Measurements from ENCODE around the gene ELFN1.

The ELFN1 gene

GRCh38 chr7:1678081-1678543, 8.0 kb downstream of the ELFN1 start:
- no peak overlapping the region for H3K4me3 ChIP-seq (ENCODE audit: extremely low read depth, insufficient read depth, low read length, poor library complexity, severe bottlenecking)
- peaks cover 3% of the 10 kb centered on the region for H3K4me1 ChIP-seq (ENCODE audit: control insufficient read depth, insufficient read depth, low read length, poor library complexity, severe bottlenecking)
- WGBS, 2 experiments (ENCODE audit: insufficient coverage in 2 of 2), result 84 to 95% methylated on average over 11 to 13 of the region's 13 CpGs
- H3K36me3 ChIP-seq (ENCODE audit: control insufficient read depth, insufficient read depth, low read length), result peaks cover 15% of the 10 kb centered on the region
- no peak overlapping the region for H3K27ac ChIP-seq (ENCODE audit: low read depth, low read length, severe bottlenecking)
- H3K9me3 ChIP-seq (ENCODE audit: control insufficient read depth, low read length), result no peaks in the 10 kb centered on the region

- Histone ChIP-seq H3K36me3 (ENCODE audit: control insufficient read depth, insufficient read depth, low read length) (peaks cover 15% of the 10 kb centered on the region), H3K4me1 (ENCODE audit: control insufficient read depth, insufficient read depth, low read length, poor library complexity, severe bottlenecking) (peaks cover 3% of the 10 kb centered on the region), H3K9me3 (ENCODE audit: control insufficient read depth, low read length) (peaks cover 2% of the 10 kb centered on the region), H3K27ac (ENCODE audit: low read depth, low read length, severe bottlenecking) (no peak overlapping the region), H3K4me3 (ENCODE audit: extremely low read depth, insufficient read depth, low read length, poor library complexity, severe bottlenecking) (no peak overlapping the region)
- 94 to 95% methylated on average over 28 to 30 of the region's 30 CpGs for WGBS, 2 experiments (ENCODE audit: insufficient coverage in 2 of 2)
These were observed 8.7 kb downstream of the ELFN1 start for GRCh38 chr7:1678571-1679325.

- WGBS, 2 experiments (ENCODE audit: insufficient coverage in 2 of 2), result 91 to 95% methylated on average over 10 to 15 of the region's 15 CpGs
- Histone ChIP-seq H3K4me3 (ENCODE audit: extremely low read depth, insufficient read depth, low read length, poor library complexity, severe bottlenecking) (no peak overlapping the region), H3K27ac (ENCODE audit: low read depth, low read length, severe bottlenecking) (no peak overlapping the region), H3K9me3 (ENCODE audit: control insufficient read depth, low read length) (peaks cover 6% of the 10 kb centered on the region), H3K36me3 (ENCODE audit: control insufficient read depth, insufficient read depth, low read length) (peaks cover 15% of the 10 kb centered on the region), H3K4me1 (ENCODE audit: control insufficient read depth, insufficient read depth, low read length, poor library complexity, severe bottlenecking) (peaks cover under 1% of the 10 kb centered on the region)
These were observed 9.4 kb downstream of the ELFN1 start for GRCh38 chr7:1679326-1679965.

- H3K36me3 ChIP-seq (ENCODE audit: control insufficient read depth, insufficient read depth, low read length), result peaks cover 15% of the 10 kb centered on the region
- 95% methylated on average over 22 of the region's 22 CpGs for WGBS, 2 experiments (ENCODE audit: insufficient coverage in 2 of 2)
These were observed 10.1 kb downstream of the ELFN1 start for GRCh38 chr7:1679966-1680730.

GRCh38 chr7:1681581-1681980, 11.5 kb downstream of the ELFN1 start:
- 93 to 100% methylated on average over 6 to 8 of the region's 9 CpGs for WGBS, 2 experiments (ENCODE audit: insufficient coverage in 2 of 2)
- H3K4me3 ChIP-seq (ENCODE audit: extremely low read depth, insufficient read depth, low read length, poor library complexity, severe bottlenecking), result no peak overlapping the region
- H3K9me3 ChIP-seq (ENCODE audit: control insufficient read depth, low read length), result peaks cover 12% of the 10 kb centered on the region

More at GRCh38 chr7:1679966-1680730, 10.1 kb downstream of the ELFN1 start:
- H3K9me3 ChIP-seq (ENCODE audit: control insufficient read depth, low read length), result peaks cover 10% of the 10 kb centered on the region
- no peak overlapping the region for H3K27ac ChIP-seq (ENCODE audit: low read depth, low read length, severe bottlenecking)
- no peak overlapping the region for H3K4me3 ChIP-seq (ENCODE audit: extremely low read depth, insufficient read depth, low read length, poor library complexity, severe bottlenecking)
- no peaks in the 10 kb centered on the region for H3K4me1 ChIP-seq (ENCODE audit: control insufficient read depth, insufficient read depth, low read length, poor library complexity, severe bottlenecking)

GRCh38 chr7:1685000-1685624, 15.0 kb downstream of the ELFN1 start:
- no peak overlapping the region for H3K4me3 ChIP-seq (ENCODE audit: extremely low read depth, insufficient read depth, low read length, poor library complexity, severe bottlenecking)
- no peaks in the 10 kb centered on the region for H3K4me1 ChIP-seq (ENCODE audit: control insufficient read depth, insufficient read depth, low read length, poor library complexity, severe bottlenecking)
- peaks cover 19% of the 10 kb centered on the region for H3K36me3 ChIP-seq (ENCODE audit: control insufficient read depth, insufficient read depth, low read length)
- no peak overlapping the region for H3K27ac ChIP-seq (ENCODE audit: low read depth, low read length, severe bottlenecking)
- H3K9me3 ChIP-seq (ENCODE audit: control insufficient read depth, low read length), result peaks cover 19% of the 10 kb centered on the region
- WGBS, 2 experiments (ENCODE audit: insufficient coverage in 2 of 2), result no CpG with 5 or more reads among the region's 1 CpG

More at GRCh38 chr7:1681581-1681980, 11.5 kb downstream of the ELFN1 start:
- H3K4me1 ChIP-seq (ENCODE audit: control insufficient read depth, insufficient read depth, low read length, poor library complexity, severe bottlenecking), result no peaks in the 10 kb centered on the region
- no peak overlapping the region for H3K27ac ChIP-seq (ENCODE audit: low read depth, low read length, severe bottlenecking)
- peaks cover 15% of the 10 kb centered on the region for H3K36me3 ChIP-seq (ENCODE audit: control insufficient read depth, insufficient read depth, low read length)

- Histone ChIP-seq H3K36me3 (ENCODE audit: control insufficient read depth, insufficient read depth, low read length) (peaks cover 16% of the 10 kb centered on the region), H3K27ac (ENCODE audit: low read depth, low read length, severe bottlenecking) (no peak overlapping the region), H3K4me1 (ENCODE audit: control insufficient read depth, insufficient read depth, low read length, poor library complexity, severe bottlenecking) (no peaks in the 10 kb centered on the region), H3K4me3 (ENCODE audit: extremely low read depth, insufficient read depth, low read length, poor library complexity, severe bottlenecking) (no peak overlapping the region), H3K9me3 (ENCODE audit: control insufficient read depth, low read length) (peaks cover 19% of the 10 kb centered on the region)
These were observed 18.5 kb downstream of the ELFN1 start for GRCh38 chr7:1688542-1688941.

GRCh38 chr7:1689311-1689710, 19.2 kb downstream of the ELFN1 start:
- no peak overlapping the region for H3K4me3 ChIP-seq (ENCODE audit: extremely low read depth, insufficient read depth, low read length, poor library complexity, severe bottlenecking)
- H3K27ac ChIP-seq (ENCODE audit: low read depth, low read length, severe bottlenecking), result no peak overlapping the region
- 89 to 96% methylated on average over 3 of the region's 3 CpGs for WGBS, 2 experiments (ENCODE audit: insufficient coverage in 2 of 2)
- peaks cover 16% of the 10 kb centered on the region for H3K36me3 ChIP-seq (ENCODE audit: control insufficient read depth, insufficient read depth, low read length)
- peaks cover 2% of the 10 kb centered on the region for H3K4me1 ChIP-seq (ENCODE audit: control insufficient read depth, insufficient read depth, low read length, poor library complexity, severe bottlenecking)
- peaks cover 13% of the 10 kb centered on the region for H3K9me3 ChIP-seq (ENCODE audit: control insufficient read depth, low read length)

- 92 to 96% methylated on average over 1 of the region's 1 CpG for WGBS, 2 experiments (ENCODE audit: insufficient coverage in 2 of 2)
- no peak overlapping the region for H3K27ac ChIP-seq (ENCODE audit: low read depth, low read length, severe bottlenecking)
- peaks cover 7% of the 10 kb centered on the region for H3K9me3 ChIP-seq (ENCODE audit: control insufficient read depth, low read length)
- H3K4me1 ChIP-seq (ENCODE audit: control insufficient read depth, insufficient read depth, low read length, poor library complexity, severe bottlenecking), result peaks cover 10% of the 10 kb centered on the region
- peaks cover 16% of the 10 kb centered on the region for H3K36me3 ChIP-seq (ENCODE audit: control insufficient read depth, insufficient read depth, low read length)
- no peak overlapping the region for H3K4me3 ChIP-seq (ENCODE audit: extremely low read depth, insufficient read depth, low read length, poor library complexity, severe bottlenecking)
These were observed 20.4 kb downstream of the ELFN1 start for GRCh38 chr7:1690359-1690958.

- Histone ChIP-seq H3K36me3 (ENCODE audit: control insufficient read depth, insufficient read depth, low read length) (peaks cover 16% of the 10 kb centered on the region), H3K4me1 (ENCODE audit: control insufficient read depth, insufficient read depth, low read length, poor library complexity, severe bottlenecking) (peaks cover 10% of the 10 kb centered on the region), H3K27ac (ENCODE audit: low read depth, low read length, severe bottlenecking) (no peak overlapping the region), H3K4me3 (ENCODE audit: extremely low read depth, insufficient read depth, low read length, poor library complexity, severe bottlenecking) (no peak overlapping the region), H3K9me3 (ENCODE audit: control insufficient read depth, low read length) (peaks cover 7% of the 10 kb centered on the region)
- WGBS, 2 experiments (ENCODE audit: insufficient coverage in 2 of 2), result 89 to 92% methylated on average over 7 to 8 of the region's 8 CpGs
These were observed 21.0 kb downstream of the ELFN1 start for GRCh38 chr7:1691096-1691495.
